Loucy (cell line): ENCODE data around the gene CDKN2B-AS1.

Experiments used
- H2AFZ ChIP-seq: fragments of 200-600 bp; sonication (generic); 2 replicates; pipeline ENCODE4 v1.6.0; 2016; ENCODE audit warnings: antibody characterized with exemption, mild to moderate bottlenecking, low read length, moderate library complexity
- H3F3A ChIP-seq: fragments of 200-600 bp; 2 replicates; pipeline ENCODE4 v1.6.0; 2016; ENCODE audit warnings: antibody characterized with exemption, low read depth, mild to moderate bottlenecking
- H3K27me3 ChIP-seq: fragments of 200-600 bp; sonication (generic); 2 replicates; pipeline ENCODE4 v1.6.1; 2014; ENCODE audit warnings: low read length, mild to moderate bottlenecking; ENCODE audit not compliant: insufficient read depth, poor library complexity, severe bottlenecking
- H3K36me3 ChIP-seq: fragments of 200-600 bp; sonication (generic); 2 replicates; pipeline ENCODE4 v1.6.1; 2016; ENCODE audit warnings: low read length; ENCODE audit not compliant: insufficient read depth
- H3K4me1 ChIP-seq: fragments of 200-600 bp; sonication (generic); 2 replicates; pipeline ENCODE4 v1.5.1; 2014; ENCODE audit warnings: low read length, mild to moderate bottlenecking; ENCODE audit not compliant: insufficient read depth, poor library complexity, severe bottlenecking
- H3K4me2 ChIP-seq: fragments of 200-600 bp; sonication (generic); 2 replicates; pipeline ENCODE4 v1.6.0; 2014; ENCODE audit warnings: antibody characterized with exemption, low read length, low read depth, mild to moderate bottlenecking; ENCODE audit not compliant: poor library complexity, severe bottlenecking
- H3K4me3 ChIP-seq: fragments of 200-600 bp; sonication (generic); 2 replicates; pipeline ENCODE4 v1.5.1; 2014; ENCODE audit warnings: low read length, mild to moderate bottlenecking, mixed read lengths; ENCODE audit not compliant: poor library complexity, severe bottlenecking
- H3K79me2 ChIP-seq: fragments of 200-600 bp; sonication (generic); 2 replicates; pipeline ENCODE4 v1.6.1; 2014; ENCODE audit warnings: low read length; ENCODE audit not compliant: insufficient read depth
- H3K9ac ChIP-seq: fragments of 200-600 bp; sonication (generic); 2 replicates; pipeline ENCODE4 v1.6.0; 2014; ENCODE audit warnings: mild to moderate bottlenecking, low read depth, low read length, moderate library complexity; ENCODE audit not compliant: poor library complexity, severe bottlenecking
- H3K9me2 ChIP-seq: fragments of 200-600 bp; sonication (generic); replicated peaks from 2 replicates; pipeline ENCODE4 v1.6.1; 2016; ENCODE audit warnings: low read depth, low read length, mixed read lengths
- H3K9me3 ChIP-seq: fragments of 200-600 bp; sonication (generic); 2 replicates; pipeline ENCODE4 v1.6.1; 2014; ENCODE audit warnings: mild to moderate bottlenecking, antibody characterized with exemption, low read length, low read depth; ENCODE audit not compliant: insufficient read depth
- H4K20me1 ChIP-seq: fragments of 200-600 bp; sonication (generic); 2 replicates; pipeline ENCODE4 v1.6.0; 2014; ENCODE audit warnings: antibody characterized with exemption, low read length, mild to moderate bottlenecking; ENCODE audit not compliant: insufficient read depth, poor library complexity, severe bottlenecking
- EZH2phosphoT487 ChIP-seq: fragments of 200-600 bp; IDR thresholded peaks from 2 replicates; pipeline ENCODE4 v1.6.1; 2018; ENCODE audit warnings: antibody characterized with exemption, mild to moderate bottlenecking, moderate library complexity, borderline replicate concordance
- TF ChIP-seq, protein P1 (sequence below): fragments of 200-600 bp; sonication (generic); conservative IDR thresholded peaks from 2 replicates; pipeline ENCODE4 v1.5.1; 2014; ENCODE audit warnings: mild to moderate bottlenecking, antibody characterized with exemption, low read length

The CDKN2B-AS1 gene

DNA sequence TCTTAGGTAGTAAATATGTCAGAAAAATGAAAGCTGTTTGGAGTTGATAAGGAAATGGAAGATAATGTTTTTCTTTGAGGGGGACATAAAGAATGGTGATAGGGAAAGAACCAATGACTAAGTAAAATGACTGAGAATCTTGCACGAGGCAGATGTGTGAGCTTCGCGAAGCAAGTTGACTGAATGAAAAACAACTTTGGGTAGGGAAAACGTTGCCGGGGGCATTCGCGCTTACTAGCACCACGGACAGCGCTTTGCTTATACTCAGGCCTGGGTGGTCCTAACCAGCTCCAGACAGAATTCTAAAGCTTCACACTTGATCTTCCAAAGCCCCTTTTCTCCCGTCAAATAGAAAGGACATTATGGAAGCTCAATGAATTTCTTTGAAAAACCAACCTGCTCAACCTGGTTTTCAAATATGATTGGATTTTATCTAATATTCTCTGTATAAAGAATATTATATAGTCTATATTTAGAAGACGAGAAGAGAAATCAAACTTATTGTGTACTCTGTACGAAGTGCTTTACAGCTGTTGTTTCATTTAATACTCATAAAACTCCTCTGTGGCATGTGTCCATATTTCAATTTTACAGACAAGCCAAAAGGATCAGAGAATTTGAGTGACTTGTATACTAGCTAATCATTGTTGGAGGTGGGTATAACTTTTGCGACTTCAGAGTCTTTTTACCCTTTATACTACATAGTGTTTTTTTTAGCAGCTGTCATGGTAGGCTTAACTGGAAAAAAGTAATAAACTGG, 16.5 kb downstream of the CDKN2B-AS1 start:
- H4K20me1 ChIP-seq = no peaks in the 10 kb centered on the region
- no peak overlapping the region for H2AFZ ChIP-seq
- peaks cover 12% of the 10 kb centered on the region; the same call in 1 of the 2 replicates for H3K79me2 ChIP-seq
- TF ChIP-seq, protein P1, sequence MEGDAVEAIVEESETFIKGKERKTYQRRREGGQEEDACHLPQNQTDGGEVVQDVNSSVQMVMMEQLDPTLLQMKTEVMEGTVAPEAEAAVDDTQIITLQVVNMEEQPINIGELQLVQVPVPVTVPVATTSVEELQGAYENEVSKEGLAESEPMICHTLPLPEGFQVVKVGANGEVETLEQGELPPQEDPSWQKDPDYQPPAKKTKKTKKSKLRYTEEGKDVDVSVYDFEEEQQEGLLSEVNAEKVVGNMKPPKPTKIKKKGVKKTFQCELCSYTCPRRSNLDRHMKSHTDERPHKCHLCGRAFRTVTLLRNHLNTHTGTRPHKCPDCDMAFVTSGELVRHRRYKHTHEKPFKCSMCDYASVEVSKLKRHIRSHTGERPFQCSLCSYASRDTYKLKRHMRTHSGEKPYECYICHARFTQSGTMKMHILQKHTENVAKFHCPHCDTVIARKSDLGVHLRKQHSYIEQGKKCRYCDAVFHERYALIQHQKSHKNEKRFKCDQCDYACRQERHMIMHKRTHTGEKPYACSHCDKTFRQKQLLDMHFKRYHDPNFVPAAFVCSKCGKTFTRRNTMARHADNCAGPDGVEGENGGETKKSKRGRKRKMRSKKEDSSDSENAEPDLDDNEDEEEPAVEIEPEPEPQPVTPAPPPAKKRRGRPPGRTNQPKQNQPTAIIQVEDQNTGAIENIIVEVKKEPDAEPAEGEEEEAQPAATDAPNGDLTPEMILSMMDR = no peak
- no peak for TF ChIP-seq EZH2phosphoT487
- H3K9ac ChIP-seq = no peak overlapping the region
- no peaks in the 10 kb centered on the region for H3K4me1 ChIP-seq
- no peak overlapping the region for H3K4me3 ChIP-seq
- no peaks in the 10 kb centered on the region for H3K9me3 ChIP-seq
- H3K27me3 ChIP-seq = no peaks in the 10 kb centered on the region
- H3K36me3 ChIP-seq = peaks cover 4% of the 10 kb centered on the region; the same call in 1 of the 2 replicates
- H3F3A ChIP-seq = no peaks in the 10 kb centered on the region
- no peaks in the 10 kb centered on the region for H3K9me2 ChIP-seq
- H3K4me2 ChIP-seq = no peak overlapping the region

DNA sequence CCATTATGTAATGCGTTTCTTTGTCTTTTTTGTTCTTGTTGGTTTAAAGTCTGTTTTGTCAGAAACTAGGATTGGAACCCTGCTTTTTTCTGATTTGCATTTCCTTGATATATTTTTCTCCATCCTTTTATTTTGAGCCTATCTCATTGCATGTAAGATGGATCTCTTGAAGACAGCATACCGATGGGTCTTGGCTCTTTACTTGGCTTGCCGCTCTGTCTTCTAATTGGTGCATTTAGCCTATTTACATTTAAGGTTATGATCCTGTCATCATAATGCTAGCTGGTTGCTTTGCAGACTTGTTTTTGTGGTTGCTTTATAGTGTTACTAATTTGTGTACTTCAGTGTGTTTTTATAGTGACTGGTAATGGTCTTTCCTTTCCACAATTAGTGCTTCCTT, 27.8 kb downstream of the CDKN2B-AS1 start:
- Histone ChIP-seq H3K4me2 (no peak overlapping the region), H3K4me1 (no peaks in the 10 kb centered on the region), H3K9me3 (no peaks in the 10 kb centered on the region), H3K9me2 (no peaks in the 10 kb centered on the region), H3K27me3 (no peaks in the 10 kb centered on the region), H3K79me2 (peaks cover 38% of the 10 kb centered on the region; the same call in 1 of the 2 replicates), H3K36me3 (no peaks in the 10 kb centered on the region), H3F3A (no peaks in the 10 kb centered on the region), H3K4me3 (no peak overlapping the region), H4K20me1 (no peaks in the 10 kb centered on the region), H3K9ac (no peak overlapping the region), H2AFZ (no peak overlapping the region)
- no peak for TF ChIP-seq EZH2phosphoT487
- TF ChIP-seq, protein P1 = no peak

DNA sequence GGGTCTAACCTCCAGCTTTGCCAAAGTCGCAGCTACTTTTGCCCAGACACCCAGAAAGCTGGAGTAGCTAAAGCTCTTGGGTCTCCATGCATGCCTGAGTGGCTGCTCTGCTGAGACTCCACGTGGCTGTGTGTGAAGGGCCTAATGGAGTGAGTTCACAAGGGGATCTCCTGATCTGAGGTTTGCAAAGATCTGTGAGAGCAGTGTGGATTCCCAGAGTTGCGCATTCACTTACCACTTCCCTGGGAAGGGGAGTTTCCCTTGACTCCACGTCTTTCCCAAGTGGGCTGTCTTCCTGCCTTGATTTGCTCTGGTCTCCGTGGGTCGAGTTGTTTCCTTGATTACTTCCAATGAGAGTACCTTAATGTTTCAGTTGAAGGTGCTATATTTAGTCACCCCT, 32.1 kb downstream of the CDKN2B-AS1 start:
- TF ChIP-seq, protein P1 = no peak
- no peak for TF ChIP-seq EZH2phosphoT487
- H3K4me1 ChIP-seq = peaks cover 5% of the 10 kb centered on the region
- H4K20me1 ChIP-seq = no peaks in the 10 kb centered on the region
- no peak overlapping the region for H2AFZ ChIP-seq
- no peaks in the 10 kb centered on the region for H3K9me3 ChIP-seq
- H3K27me3 ChIP-seq = no peaks in the 10 kb centered on the region
- H3K36me3 ChIP-seq = no peaks in the 10 kb centered on the region
- no peak overlapping the region for H3K4me2 ChIP-seq
- peaks cover 36% of the 10 kb centered on the region; the same call in 1 of the 2 replicates for H3K79me2 ChIP-seq
- H3K9me2 ChIP-seq = no peaks in the 10 kb centered on the region
- H3K9ac ChIP-seq = no peak overlapping the region
- H3K4me3 ChIP-seq = no peak overlapping the region
- H3F3A ChIP-seq = no peaks in the 10 kb centered on the region
